HepG2 (cell line): Measurements from ENCODE around the gene EZH1. TPM values are rescaled to one million over a fixed set of nuclear protein-coding genes. Genes with fewer than 3 reads are reported as not detected.

Experiments
- FOXC1 ChIP-seq: sonication (generic); formaldehyde crosslinking; IDR thresholded peaks from 2 replicates; pipeline ENCODE4 v1.8.0; 2022; ENCODE audit warnings: mild to moderate bottlenecking, missing genetic modification reagents, borderline replicate concordance
- NR3C1 ChIP-seq: sonication (generic); formaldehyde crosslinking; IDR thresholded peaks from 2 replicates; pipeline ENCODE4 v1.4.0; 2020; ENCODE audit warnings: missing genetic modification reagents
- STAG1 ChIP-seq: sonication (generic); formaldehyde crosslinking; IDR thresholded peaks from 2 replicates; pipeline ENCODE4 v1.4.0; 2020; ENCODE audit warnings: missing genetic modification reagents
- ZNF253 ChIP-seq: sonication (generic); formaldehyde crosslinking; IDR thresholded peaks from 2 replicates; pipeline ENCODE4 v1.8.0; 2022; ENCODE audit warnings: mild to moderate bottlenecking, missing genetic modification reagents, borderline replicate concordance
- ZNF282 ChIP-seq: fragments of 450-650 bp; IDR thresholded peaks from 2 replicates; pipeline ENCODE4 v1.6.1; 2018; ENCODE audit not compliant: partially characterized antibody
- ZNF816 ChIP-seq: sonication (generic); formaldehyde crosslinking; IDR thresholded peaks from 2 replicates; pipeline ENCODE4 v1.8.0; 2022; ENCODE audit warnings: missing genetic modification reagents, mild to moderate bottlenecking, borderline replicate concordance
- polyA plus RNA-seq, 8 experiments: library from polyadenylated mRNA; depleted of rRNA in 3 of 8; stranded (reverse) in 7 of 8; unstranded in 1 of 8; fragments of >200 nt; fragmentation: Illumina TruSeq in 4 of 8; extraction: Trizol in 4 of 8; gene quantifications; 2 replicates each; pipeline versions ENCODE4 v1.2.1 to v1.2.3, GENCODE V29; 2011 to 2016; ENCODE audit warnings: low read depth in 4 of 8, missing spikeins in 1 of 8, mixed read lengths in 1 of 8; ENCODE audit not compliant: insufficient read depth in 1 of 8
- total RNA-seq, 5 experiments: library from RNA; depleted of rRNA; stranded (reverse); fragments of >200 nt; fragmentation: Illumina TruSeq; extraction: Trizol; gene quantifications; 2 replicates each; pipeline ENCODE4 v1.2.3, GENCODE V29; 2016; ENCODE audit warnings: low read depth in 1 of 5
- TF ChIP-seq, protein P1 (sequence below), 2 experiments: fragments of 450-650 bp in 1 of 2; sonication (generic) in 1 of 2; formaldehyde crosslinking; IDR thresholded peaks; 2 replicates each; pipeline versions ENCODE4 v1.5.0 to v1.8.0; 2020 to 2022; ENCODE audit warnings: mild to moderate bottlenecking in 1 of 2, missing genetic modification reagents in 1 of 2
- TF ChIP-seq, protein P2 (sequence below): sonication (generic); formaldehyde crosslinking; IDR thresholded peaks from 2 replicates; pipeline ENCODE4 v1.5.0; 2020; ENCODE audit warnings: missing genetic modification reagents
- TF ChIP-seq, protein P3 (sequence below): IDR thresholded peaks from 2 replicates; pipeline ENCODE4 v1.6.1; 2016; ENCODE audit warnings: low read depth, borderline replicate concordance
- TF ChIP-seq, protein P4 (sequence below), 2 experiments: sonication (generic) in 1 of 2; formaldehyde crosslinking in 1 of 2; IDR thresholded peaks; 2 replicates each; pipeline versions ENCODE4 v1.5.1 to v1.6.1; 2011 to 2020; ENCODE audit warnings: borderline replicate concordance in 1 of 2, low read depth in 1 of 2, low read length in 1 of 2, mild to moderate bottlenecking in 1 of 2, missing genetic modification reagents in 1 of 2, moderate library complexity in 1 of 2
- TF ChIP-seq, protein P5 (sequence below): sonication (generic); formaldehyde crosslinking; IDR thresholded peaks from 2 replicates; pipeline ENCODE4 v1.4.0; 2020; ENCODE audit warnings: missing genetic modification reagents
- TF ChIP-seq, protein P6 (sequence below): sonication (generic); formaldehyde crosslinking; IDR thresholded peaks from 2 replicates; pipeline ENCODE4 v1.4.0; 2020; ENCODE audit warnings: missing genetic modification reagents, low read depth, mild to moderate bottlenecking, borderline replicate concordance
- TF ChIP-seq, protein P7 (sequence below), 2 experiments: IDR thresholded peaks; 2 replicates each; pipeline ENCODE4 v1.6.1; 2011 to 2012; ENCODE audit warnings: low read length in 2 of 2, borderline replicate concordance in 1 of 2, low read depth in 1 of 2, mild to moderate bottlenecking in 1 of 2, moderate library complexity in 1 of 2

EZH1 gene
- total and polyA plus RNA-seq, 2 of the 13 experiments (the other 11 are each of a cell fraction or from before 2014, with no cell fraction given), result 11.6 to 24.0 TPM

DNA sequence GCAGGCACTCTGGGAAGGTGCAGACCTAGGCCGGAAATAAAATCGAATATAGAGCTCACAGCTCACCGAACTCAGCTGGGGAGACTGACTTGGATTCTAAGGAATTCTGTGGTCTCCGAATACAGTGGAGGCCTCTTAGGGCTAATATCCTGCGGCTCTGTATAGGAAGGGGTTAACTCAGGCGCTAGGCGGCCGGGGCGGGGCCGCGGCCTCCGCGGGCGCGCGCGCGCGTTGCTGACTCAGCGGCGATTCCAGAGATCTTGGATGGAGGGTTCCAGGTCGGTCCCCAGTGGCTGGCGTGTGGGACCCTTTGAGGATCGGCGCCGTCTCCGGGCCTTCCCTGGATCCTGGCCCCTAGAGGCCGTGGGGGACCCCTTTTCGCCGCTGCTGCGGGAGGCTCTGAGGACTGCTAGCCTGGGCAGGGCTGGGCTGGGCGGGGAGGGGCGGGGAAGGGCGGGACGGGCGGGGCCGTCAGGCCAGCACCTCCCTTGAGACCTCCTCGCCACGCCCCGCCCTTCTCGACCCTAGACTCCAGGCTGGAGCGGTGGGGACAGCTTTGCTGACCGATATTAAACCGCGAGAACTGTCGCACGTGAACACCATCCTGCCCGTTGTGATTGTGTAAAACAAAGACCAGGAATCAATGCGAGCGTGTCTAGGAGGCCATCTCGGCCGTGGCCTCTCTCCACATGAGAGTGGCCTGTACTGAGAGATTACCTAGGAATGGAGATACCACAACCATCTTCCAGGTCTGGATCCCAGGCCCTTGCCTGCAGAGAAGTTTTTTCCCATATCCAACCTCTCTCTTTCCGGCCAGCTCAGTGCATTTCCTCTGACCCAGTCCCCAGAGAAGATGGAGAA lies 66.7 kb downstream of the EZH1 start (continued):
- no peak for TF ChIP-seq ZNF816 (CRISPR knock-in tag)
- TF ChIP-seq FOXC1 (CRISPR knock-in tag), result no peak; the same call in 1 of the 2 replicates
- TF ChIP-seq, protein P1, sequence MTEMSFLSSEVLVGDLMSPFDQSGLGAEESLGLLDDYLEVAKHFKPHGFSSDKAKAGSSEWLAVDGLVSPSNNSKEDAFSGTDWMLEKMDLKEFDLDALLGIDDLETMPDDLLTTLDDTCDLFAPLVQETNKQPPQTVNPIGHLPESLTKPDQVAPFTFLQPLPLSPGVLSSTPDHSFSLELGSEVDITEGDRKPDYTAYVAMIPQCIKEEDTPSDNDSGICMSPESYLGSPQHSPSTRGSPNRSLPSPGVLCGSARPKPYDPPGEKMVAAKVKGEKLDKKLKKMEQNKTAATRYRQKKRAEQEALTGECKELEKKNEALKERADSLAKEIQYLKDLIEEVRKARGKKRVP (CRISPR knock-in tag; IDR thresholded peaks at IDR 0.05), result no peak
- TF ChIP-seq NR3C1 (CRISPR knock-in tag), result no peak
- TF ChIP-seq, protein P2, sequence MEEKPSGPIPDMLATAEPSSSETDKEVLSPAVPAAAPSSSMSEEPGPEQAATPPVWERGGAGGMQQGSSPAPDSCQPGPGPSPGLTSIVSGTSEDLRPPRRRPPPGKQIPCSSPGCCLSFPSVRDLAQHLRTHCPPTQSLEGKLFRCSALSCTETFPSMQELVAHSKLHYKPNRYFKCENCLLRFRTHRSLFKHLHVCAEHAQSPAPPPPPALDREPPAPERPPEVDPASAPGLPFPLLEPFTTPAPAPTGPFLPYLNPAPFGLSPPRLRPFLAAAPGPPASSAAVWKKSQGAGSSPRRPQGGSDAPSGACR (CRISPR knock-in tag), result no peak
- TF ChIP-seq, protein P3, sequence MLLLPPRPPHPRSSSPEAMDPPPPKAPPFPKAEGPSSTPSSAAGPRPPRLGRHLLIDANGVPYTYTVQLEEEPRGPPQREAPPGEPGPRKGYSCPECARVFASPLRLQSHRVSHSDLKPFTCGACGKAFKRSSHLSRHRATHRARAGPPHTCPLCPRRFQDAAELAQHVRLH (CRISPR knock-in tag), result 0 out of 2 replicates have a peak, but pooled peaks have one; percentile 35
- TF ChIP-seq, protein P4, sequence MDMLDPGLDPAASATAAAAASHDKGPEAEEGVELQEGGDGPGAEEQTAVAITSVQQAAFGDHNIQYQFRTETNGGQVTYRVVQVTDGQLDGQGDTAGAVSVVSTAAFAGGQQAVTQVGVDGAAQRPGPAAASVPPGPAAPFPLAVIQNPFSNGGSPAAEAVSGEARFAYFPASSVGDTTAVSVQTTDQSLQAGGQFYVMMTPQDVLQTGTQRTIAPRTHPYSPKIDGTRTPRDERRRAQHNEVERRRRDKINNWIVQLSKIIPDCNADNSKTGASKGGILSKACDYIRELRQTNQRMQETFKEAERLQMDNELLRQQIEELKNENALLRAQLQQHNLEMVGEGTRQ (IDR thresholded peaks at IDR 0.05; ENCODE audit: low read depth, low read length), result 0 out of 2 replicates have a peak, but pooled peaks have one; percentile 18
- TF ChIP-seq, protein P4 (CRISPR knock-in tag; IDR thresholded peaks at IDR 0.05; ENCODE audit: borderline replicate concordance), result no peak
- TF ChIP-seq, protein P5, sequence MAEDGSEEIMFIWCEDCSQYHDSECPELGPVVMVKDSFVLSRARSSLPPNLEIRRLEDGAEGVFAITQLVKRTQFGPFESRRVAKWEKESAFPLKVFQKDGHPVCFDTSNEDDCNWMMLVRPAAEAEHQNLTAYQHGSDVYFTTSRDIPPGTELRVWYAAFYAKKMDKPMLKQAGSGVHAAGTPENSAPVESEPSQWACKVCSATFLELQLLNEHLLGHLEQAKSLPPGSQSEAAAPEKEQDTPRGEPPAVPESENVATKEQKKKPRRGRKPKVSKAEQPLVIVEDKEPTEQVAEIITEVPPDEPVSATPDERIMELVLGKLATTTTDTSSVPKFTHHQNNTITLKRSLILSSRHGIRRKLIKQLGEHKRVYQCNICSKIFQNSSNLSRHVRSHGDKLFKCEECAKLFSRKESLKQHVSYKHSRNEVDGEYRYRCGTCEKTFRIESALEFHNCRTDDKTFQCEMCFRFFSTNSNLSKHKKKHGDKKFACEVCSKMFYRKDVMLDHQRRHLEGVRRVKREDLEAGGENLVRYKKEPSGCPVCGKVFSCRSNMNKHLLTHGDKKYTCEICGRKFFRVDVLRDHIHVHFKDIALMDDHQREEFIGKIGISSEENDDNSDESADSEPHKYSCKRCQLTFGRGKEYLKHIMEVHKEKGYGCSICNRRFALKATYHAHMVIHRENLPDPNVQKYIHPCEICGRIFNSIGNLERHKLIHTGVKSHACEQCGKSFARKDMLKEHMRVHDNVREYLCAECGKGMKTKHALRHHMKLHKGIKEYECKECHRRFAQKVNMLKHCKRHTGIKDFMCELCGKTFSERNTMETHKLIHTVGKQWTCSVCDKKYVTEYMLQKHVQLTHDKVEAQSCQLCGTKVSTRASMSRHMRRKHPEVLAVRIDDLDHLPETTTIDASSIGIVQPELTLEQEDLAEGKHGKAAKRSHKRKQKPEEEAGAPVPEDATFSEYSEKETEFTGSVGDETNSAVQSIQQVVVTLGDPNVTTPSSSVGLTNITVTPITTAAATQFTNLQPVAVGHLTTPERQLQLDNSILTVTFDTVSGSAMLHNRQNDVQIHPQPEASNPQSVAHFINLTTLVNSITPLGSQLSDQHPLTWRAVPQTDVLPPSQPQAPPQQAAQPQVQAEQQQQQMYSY (CRISPR knock-in tag), result peak; percentile 71
- TF ChIP-seq, protein P6, sequence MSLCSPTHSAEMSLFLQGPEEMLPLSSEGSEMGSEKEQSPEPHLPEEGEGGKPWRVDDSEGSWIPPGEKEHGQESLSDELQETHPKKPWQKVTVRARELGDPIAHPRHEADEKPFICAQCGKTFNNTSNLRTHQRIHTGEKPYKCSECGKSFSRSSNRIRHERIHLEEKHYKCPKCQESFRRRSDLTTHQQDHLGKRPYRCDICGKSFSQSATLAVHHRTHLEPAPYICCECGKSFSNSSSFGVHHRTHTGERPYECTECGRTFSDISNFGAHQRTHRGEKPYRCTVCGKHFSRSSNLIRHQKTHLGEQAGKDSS (CRISPR knock-in tag), result peak; percentile 23; the same call in 1 of the 2 replicates
- peak; percentile 13 for TF ChIP-seq STAG1 (CRISPR knock-in tag)
- TF ChIP-seq, protein P7, sequence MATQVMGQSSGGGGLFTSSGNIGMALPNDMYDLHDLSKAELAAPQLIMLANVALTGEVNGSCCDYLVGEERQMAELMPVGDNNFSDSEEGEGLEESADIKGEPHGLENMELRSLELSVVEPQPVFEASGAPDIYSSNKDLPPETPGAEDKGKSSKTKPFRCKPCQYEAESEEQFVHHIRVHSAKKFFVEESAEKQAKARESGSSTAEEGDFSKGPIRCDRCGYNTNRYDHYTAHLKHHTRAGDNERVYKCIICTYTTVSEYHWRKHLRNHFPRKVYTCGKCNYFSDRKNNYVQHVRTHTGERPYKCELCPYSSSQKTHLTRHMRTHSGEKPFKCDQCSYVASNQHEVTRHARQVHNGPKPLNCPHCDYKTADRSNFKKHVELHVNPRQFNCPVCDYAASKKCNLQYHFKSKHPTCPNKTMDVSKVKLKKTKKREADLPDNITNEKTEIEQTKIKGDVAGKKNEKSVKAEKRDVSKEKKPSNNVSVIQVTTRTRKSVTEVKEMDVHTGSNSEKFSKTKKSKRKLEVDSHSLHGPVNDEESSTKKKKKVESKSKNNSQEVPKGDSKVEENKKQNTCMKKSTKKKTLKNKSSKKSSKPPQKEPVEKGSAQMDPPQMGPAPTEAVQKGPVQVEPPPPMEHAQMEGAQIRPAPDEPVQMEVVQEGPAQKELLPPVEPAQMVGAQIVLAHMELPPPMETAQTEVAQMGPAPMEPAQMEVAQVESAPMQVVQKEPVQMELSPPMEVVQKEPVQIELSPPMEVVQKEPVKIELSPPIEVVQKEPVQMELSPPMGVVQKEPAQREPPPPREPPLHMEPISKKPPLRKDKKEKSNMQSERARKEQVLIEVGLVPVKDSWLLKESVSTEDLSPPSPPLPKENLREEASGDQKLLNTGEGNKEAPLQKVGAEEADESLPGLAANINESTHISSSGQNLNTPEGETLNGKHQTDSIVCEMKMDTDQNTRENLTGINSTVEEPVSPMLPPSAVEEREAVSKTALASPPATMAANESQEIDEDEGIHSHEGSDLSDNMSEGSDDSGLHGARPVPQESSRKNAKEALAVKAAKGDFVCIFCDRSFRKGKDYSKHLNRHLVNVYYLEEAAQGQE (IDR thresholded peaks at IDR 0.05; ENCODE audit: borderline replicate concordance in 1 of 2, low read depth in 1 of 2, low read length in 2 of 2), result no peak
- no peak for TF ChIP-seq ZNF282
- TF ChIP-seq ZNF253 (CRISPR knock-in tag), result no peak
